GM10266 (cell line): ENCODE results near the gene BPIFA3.
A peak's percentile ranks its signal among the peaks of the same experiment; 100 is the strongest.

Experiments used
- DNase-seq: peaks from one replicate; pipeline ENCODE4 v3.0.0; 2012; ENCODE audit errors: extremely low spot score
- TF ChIP-seq, protein P1 (sequence below): IDR thresholded peaks from 2 replicates; pipeline ENCODE4 v1.5.1; 2012; ENCODE audit warnings: mild to moderate bottlenecking, low read depth; ENCODE audit not compliant: control insufficient read depth, insufficient read depth; ENCODE audit errors: missing control alignments

Gene BPIFA3

DNA sequence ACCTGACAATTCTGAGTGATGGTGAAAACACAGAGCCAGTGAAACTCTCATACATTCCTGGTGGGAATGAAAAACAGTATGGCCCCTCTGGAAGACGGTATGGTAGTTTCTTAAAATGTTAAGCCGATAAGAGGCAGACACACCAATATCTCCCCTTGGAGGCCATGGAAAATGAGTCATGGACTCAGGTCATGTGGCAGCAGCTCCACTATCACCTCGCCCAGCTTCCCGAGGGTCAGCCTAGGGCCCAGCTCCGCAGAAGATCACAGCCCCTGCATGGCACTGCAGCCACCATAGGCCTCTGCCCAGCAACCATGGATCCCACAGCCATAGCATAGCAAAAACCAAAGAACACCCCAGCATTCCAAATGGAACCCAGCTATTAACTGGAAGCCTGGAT lies 40.1 kb downstream of the BPIFA3 start:
- DNase-seq, result no peak
- TF ChIP-seq, protein P1, sequence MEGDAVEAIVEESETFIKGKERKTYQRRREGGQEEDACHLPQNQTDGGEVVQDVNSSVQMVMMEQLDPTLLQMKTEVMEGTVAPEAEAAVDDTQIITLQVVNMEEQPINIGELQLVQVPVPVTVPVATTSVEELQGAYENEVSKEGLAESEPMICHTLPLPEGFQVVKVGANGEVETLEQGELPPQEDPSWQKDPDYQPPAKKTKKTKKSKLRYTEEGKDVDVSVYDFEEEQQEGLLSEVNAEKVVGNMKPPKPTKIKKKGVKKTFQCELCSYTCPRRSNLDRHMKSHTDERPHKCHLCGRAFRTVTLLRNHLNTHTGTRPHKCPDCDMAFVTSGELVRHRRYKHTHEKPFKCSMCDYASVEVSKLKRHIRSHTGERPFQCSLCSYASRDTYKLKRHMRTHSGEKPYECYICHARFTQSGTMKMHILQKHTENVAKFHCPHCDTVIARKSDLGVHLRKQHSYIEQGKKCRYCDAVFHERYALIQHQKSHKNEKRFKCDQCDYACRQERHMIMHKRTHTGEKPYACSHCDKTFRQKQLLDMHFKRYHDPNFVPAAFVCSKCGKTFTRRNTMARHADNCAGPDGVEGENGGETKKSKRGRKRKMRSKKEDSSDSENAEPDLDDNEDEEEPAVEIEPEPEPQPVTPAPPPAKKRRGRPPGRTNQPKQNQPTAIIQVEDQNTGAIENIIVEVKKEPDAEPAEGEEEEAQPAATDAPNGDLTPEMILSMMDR, result no peak

DNA sequence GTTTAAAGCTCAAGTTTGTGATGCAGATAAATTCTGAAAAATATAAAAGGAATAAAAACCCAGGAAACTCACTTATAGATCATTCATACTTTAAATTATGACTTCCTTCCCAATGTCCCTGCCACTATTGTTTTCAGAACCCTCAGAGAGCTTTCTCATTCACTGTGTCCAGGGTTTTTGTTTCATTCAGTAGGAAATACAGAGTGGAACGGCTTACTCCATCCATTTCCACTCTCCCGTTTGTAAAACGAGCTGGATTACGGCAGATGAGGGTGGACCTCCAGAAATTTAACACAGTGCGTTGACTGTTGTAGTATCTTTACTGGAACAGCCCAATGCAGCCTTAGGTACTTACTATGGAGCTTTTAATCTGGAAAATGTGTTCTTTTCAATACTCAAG lies 42.2 kb downstream of the BPIFA3 start:
- TF ChIP-seq, protein P1, result no peak

DNA sequence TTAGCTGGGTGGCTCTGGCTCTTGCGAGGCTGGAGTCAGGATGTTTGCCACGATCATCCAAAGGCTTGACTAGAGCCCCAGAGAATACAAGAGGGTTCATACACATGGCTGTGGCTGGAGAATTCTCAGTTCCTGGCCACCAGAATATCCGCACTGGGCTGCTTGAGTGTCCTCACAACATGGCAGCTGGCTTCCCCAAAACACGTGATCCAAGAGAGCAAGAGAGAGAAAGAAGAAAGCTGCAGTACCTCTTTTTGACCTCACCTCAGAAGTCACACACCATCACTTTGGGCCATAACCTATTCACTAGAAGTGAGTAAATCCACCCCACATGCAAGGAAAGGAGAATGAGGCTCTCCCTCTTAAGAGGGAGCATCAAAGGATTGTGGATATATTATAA lies 44.3 kb downstream of the BPIFA3 start:
- TF ChIP-seq, protein P1, result no peak
- DNase-seq, result no peak

More for the DNA sequence above, 42.2 kb downstream of the BPIFA3 start:
- no peak for DNase-seq

DNA sequence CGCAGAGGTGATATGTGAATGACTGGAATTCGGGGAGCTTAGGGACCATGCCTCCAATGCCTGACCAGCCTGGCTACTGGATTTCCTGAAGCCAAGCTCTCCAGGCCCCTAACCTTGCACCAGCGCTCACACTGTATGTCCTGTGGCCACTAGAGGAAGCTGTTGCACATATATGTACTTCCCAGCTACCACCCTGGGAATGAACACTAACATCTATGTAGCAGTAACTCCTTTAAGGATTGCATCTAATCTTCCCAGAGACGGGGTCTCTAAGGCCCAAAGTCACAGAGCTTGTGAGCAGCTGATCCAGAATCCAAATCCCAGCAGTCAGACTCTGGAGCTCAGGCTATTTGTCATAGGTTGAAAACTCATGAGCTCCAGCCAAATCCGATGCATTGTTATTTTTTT lies 45.5 kb downstream of the BPIFA3 start:
- DNase-seq, result no peak
- TF ChIP-seq, protein P1, result peak; percentile 37

DNA sequence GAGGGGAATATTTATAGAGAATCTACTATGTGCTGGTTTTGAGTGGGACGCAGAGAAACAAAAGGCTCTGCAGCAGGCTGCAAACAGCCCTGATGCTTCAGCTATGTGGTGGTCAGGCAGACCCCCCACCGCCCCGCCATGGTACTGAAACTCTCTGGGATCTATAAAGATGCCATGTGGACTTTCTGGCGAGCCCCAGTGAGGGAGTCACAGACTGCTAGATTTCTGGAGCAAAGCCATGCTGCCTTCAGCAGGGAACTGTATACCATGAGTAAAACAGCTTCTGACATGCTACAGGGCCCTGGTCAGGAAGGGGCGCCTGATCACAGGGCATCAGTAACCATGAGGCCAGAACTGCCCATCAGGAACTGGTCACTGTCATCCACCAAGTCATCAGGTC lies 46.6 kb downstream of the BPIFA3 start:
- TF ChIP-seq, protein P1, result no peak
- DNase-seq, result no peak

DNA sequence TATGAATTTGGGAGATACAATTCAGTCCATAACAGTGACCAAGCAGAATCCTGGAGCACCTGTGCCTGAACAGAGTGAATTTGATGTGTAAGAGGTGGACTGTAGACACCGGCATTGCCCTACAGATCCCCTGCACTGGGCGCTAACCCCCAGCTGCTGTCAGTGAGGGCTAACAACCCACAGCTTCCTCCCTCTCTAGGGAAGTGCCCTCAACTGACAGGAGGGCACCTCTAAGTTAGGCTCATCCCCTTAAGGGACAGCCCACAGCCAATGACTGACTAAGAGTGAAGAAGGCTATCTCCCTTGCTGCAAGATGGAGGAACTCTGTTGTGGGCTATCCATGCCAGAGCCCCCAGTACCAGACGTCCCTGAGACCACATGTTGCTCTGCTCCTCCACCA lies 50.5 kb downstream of the BPIFA3 start:
- no peak for DNase-seq
- TF ChIP-seq, protein P1, result no peak

DNA sequence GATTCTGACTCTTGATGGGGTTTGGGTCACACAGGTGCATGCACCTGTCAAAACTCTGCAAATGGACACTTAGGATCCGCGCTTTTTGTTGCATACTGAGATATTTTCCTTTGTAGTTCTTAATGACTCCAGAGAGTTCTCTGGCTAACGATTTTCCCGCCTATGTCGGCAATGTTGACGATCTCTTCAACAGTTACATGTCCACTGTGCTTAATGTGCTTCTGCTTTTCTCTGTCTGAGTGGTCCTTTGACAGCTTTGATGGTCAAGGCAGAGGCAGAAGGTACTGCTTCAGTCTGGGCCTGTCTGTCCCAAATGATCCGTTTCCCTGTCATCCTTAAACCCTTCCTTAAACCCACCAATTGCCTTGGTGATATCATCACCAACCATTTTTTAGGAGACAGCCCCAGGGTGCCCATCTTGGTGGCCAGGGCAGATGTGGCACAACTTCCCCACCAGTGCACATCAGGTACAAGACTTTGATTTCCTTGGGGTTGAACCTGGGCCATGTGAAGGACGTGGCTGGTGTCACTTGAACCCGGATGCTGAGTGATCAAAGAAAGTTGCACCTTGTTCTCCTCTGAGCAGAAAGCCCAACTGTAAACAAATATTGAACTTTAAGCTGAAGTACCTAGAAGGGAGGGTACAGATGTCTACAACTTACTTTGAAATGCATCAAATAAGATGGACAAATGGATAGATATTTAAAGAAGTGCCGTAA lies 55.2 kb downstream of the BPIFA3 start:
- TF ChIP-seq, protein P1, result no peak
- DNase-seq, result no peak
